ENCODE measurements around the gene RPS18. TPM values are rescaled to one million over a fixed set of nuclear protein-coding genes. Genes with fewer than 3 reads are reported as not detected.

RPS18 gene
- total and polyA plus RNA-seq, 9 of the 15 experiments (the other 6 are each of a cell fraction or from before 2014, with no cell fraction given): 5,023 to 17,516 (median 8,131) TPM

- TF ChIP-seq CREB5 (CRISPR knock-in tag; IDR thresholded peaks at IDR 0.05) (no peak), HNRNPL (IDR thresholded peaks at IDR 0.05; ENCODE audit: low read depth, low read length) (no peak), ZNF445 (CRISPR knock-in tag; IDR thresholded peaks at IDR 0.05; ENCODE audit: low read depth) (no peak), MYC (IDR thresholded peaks at IDR 0.05; ENCODE audit: low read depth, low read length) (peak; percentile 49), MYC (CRISPR knock-in tag; IDR thresholded peaks at IDR 0.05; ENCODE audit: borderline replicate concordance, low read depth) (no peak), ZNF586 (CRISPR knock-in tag; conservative IDR thresholded peaks at IDR 0.05) (no peak), NFYB (IDR thresholded peaks at IDR 0.05; ENCODE audit: extremely low read depth, insufficient read length) (no peak), GATA2 (CRISPR knock-in tag; IDR thresholded peaks at IDR 0.05) (no peak)
- TF ChIP-seq, protein P1, sequence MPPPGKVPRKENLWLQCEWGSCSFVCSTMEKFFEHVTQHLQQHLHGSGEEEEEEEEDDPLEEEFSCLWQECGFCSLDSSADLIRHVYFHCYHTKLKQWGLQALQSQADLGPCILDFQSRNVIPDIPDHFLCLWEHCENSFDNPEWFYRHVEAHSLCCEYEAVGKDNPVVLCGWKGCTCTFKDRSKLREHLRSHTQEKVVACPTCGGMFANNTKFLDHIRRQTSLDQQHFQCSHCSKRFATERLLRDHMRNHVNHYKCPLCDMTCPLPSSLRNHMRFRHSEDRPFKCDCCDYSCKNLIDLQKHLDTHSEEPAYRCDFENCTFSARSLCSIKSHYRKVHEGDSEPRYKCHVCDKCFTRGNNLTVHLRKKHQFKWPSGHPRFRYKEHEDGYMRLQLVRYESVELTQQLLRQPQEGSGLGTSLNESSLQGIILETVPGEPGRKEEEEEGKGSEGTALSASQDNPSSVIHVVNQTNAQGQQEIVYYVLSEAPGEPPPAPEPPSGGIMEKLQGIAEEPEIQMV (tag; conservative IDR thresholded peaks at IDR 0.05; ENCODE audit: low read depth): no peak
- TF ChIP-seq, protein P2, sequence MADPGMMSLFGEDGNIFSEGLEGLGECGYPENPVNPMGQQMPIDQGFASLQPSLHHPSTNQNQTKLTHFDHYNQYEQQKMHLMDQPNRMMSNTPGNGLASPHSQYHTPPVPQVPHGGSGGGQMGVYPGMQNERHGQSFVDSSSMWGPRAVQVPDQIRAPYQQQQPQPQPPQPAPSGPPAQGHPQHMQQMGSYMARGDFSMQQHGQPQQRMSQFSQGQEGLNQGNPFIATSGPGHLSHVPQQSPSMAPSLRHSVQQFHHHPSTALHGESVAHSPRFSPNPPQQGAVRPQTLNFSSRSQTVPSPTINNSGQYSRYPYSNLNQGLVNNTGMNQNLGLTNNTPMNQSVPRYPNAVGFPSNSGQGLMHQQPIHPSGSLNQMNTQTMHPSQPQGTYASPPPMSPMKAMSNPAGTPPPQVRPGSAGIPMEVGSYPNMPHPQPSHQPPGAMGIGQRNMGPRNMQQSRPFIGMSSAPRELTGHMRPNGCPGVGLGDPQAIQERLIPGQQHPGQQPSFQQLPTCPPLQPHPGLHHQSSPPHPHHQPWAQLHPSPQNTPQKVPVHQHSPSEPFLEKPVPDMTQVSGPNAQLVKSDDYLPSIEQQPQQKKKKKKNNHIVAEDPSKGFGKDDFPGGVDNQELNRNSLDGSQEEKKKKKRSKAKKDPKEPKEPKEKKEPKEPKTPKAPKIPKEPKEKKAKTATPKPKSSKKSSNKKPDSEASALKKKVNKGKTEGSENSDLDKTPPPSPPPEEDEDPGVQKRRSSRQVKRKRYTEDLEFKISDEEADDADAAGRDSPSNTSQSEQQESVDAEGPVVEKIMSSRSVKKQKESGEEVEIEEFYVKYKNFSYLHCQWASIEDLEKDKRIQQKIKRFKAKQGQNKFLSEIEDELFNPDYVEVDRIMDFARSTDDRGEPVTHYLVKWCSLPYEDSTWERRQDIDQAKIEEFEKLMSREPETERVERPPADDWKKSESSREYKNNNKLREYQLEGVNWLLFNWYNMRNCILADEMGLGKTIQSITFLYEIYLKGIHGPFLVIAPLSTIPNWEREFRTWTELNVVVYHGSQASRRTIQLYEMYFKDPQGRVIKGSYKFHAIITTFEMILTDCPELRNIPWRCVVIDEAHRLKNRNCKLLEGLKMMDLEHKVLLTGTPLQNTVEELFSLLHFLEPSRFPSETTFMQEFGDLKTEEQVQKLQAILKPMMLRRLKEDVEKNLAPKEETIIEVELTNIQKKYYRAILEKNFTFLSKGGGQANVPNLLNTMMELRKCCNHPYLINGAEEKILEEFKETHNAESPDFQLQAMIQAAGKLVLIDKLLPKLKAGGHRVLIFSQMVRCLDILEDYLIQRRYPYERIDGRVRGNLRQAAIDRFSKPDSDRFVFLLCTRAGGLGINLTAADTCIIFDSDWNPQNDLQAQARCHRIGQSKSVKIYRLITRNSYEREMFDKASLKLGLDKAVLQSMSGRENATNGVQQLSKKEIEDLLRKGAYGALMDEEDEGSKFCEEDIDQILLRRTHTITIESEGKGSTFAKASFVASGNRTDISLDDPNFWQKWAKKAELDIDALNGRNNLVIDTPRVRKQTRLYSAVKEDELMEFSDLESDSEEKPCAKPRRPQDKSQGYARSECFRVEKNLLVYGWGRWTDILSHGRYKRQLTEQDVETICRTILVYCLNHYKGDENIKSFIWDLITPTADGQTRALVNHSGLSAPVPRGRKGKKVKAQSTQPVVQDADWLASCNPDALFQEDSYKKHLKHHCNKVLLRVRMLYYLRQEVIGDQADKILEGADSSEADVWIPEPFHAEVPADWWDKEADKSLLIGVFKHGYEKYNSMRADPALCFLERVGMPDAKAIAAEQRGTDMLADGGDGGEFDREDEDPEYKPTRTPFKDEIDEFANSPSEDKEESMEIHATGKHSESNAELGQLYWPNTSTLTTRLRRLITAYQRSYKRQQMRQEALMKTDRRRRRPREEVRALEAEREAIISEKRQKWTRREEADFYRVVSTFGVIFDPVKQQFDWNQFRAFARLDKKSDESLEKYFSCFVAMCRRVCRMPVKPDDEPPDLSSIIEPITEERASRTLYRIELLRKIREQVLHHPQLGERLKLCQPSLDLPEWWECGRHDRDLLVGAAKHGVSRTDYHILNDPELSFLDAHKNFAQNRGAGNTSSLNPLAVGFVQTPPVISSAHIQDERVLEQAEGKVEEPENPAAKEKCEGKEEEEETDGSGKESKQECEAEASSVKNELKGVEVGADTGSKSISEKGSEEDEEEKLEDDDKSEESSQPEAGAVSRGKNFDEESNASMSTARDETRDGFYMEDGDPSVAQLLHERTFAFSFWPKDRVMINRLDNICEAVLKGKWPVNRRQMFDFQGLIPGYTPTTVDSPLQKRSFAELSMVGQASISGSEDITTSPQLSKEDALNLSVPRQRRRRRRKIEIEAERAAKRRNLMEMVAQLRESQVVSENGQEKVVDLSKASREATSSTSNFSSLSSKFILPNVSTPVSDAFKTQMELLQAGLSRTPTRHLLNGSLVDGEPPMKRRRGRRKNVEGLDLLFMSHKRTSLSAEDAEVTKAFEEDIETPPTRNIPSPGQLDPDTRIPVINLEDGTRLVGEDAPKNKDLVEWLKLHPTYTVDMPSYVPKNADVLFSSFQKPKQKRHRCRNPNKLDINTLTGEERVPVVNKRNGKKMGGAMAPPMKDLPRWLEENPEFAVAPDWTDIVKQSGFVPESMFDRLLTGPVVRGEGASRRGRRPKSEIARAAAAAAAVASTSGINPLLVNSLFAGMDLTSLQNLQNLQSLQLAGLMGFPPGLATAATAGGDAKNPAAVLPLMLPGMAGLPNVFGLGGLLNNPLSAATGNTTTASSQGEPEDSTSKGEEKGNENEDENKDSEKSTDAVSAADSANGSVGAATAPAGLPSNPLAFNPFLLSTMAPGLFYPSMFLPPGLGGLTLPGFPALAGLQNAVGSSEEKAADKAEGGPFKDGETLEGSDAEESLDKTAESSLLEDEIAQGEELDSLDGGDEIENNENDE (IDR thresholded peaks at IDR 0.05; ENCODE audit: low read depth, low read length): no peak
These were observed 8.2 kb downstream of the RPS18 start (continued) for GRCh38 chr6:33279971-33280511.

All from K562 (cell line).